ENCODE data around the gene HNRNPCL1. TPM values are rescaled to one million over a fixed set of nuclear protein-coding genes. Genes with fewer than 3 reads are reported as not detected.
A peak's percentile ranks its signal among the peaks of the same experiment; 100 is the strongest.
"Not testable (repeated sequence)": the region's sequence is repeated elsewhere in the genome, so short reads cannot be mapped to it uniquely, and the experiment has no call there.

HNRNPCL1 gene
- polyA plus RNA-seq (2011; rRNA removed), result not detected in 2 replicates
- not detected in 2 replicates for polyA minus RNA-seq (2011; rRNA and poly(A)+ RNA removed)

DNA sequence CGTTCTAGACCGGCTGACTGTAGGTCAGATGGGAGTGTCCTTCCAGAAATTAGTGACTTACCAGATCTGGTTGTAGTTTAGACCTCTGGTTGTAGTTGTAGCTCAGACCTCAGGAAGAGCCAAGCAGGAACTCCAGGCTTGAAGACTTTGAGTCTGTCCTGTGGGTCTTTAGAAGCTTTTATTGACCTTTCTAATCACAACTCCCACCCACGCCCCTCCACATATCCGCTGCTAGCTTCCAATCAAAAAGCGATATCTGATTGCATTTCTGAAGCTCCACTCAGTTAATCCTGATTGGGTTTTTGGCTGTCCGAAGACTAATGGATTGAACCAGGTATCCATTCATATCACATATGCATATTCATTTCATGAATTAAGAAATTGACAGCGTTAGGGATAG, at the start of gene HNRNPCL1:
Gene HNRNPCL1 (minus strand): TSS at position 101 of the 400 bp plus-strand sequence. CDS start 431 bp downstream, outside the sequence.
- H3K36me3 ChIP-seq (ENCODE audit: control insufficient read depth, insufficient read depth, low read length); POLR2A ChIA-PET; H3K4me3 ChIP-seq (ENCODE audit: low read depth, low read length); H3K27me3 ChIP-seq (ENCODE audit: control insufficient read depth, insufficient read depth, low read length); DNase-seq (ENCODE audit: low read depth); CTCF ChIA-PET: not testable (repeated sequence)

GRCh38 chr1:12898170-12898569, 49.6 kb upstream of the HNRNPCL1 start, which contains the start of gene PRAMEF10:
Gene PRAMEF10, minus strand, starts transcription at chr1:12898270. Its CDS starts 2,423 bp downstream, at chr1:12895847.
- POLR2A ChIA-PET; H3K4me3 ChIP-seq (ENCODE audit: low read depth, low read length); DNase-seq (ENCODE audit: low read depth); H3K27me3 ChIP-seq (ENCODE audit: control insufficient read depth, insufficient read depth, low read length); H3K36me3 ChIP-seq (ENCODE audit: control insufficient read depth, insufficient read depth, low read length); CTCF ChIA-PET: not testable (repeated sequence)

- H3K27me3 ChIP-seq (ENCODE audit: control insufficient read depth, insufficient read depth, low read length); H3K4me3 ChIP-seq (ENCODE audit: low read depth, low read length); CTCF ChIA-PET; H3K36me3 ChIP-seq (ENCODE audit: control insufficient read depth, insufficient read depth, low read length); DNase-seq (ENCODE audit: low read depth); POLR2A ChIA-PET: not testable (repeated sequence)
Measured at GRCh38 chr1:12886101-12886500, 37.6 kb upstream of the HNRNPCL1 start, which contains the start of gene PRAMEF4. Gene PRAMEF4, minus strand, starts transcription at chr1:12886201. Its CDS starts 2,807 bp downstream, at chr1:12883394.

- CTCF ChIA-PET, result not testable (repeated sequence)
Measured at GRCh38 chr1:12878453-12878852, 29.9 kb upstream of the HNRNPCL1 start.

DNA sequence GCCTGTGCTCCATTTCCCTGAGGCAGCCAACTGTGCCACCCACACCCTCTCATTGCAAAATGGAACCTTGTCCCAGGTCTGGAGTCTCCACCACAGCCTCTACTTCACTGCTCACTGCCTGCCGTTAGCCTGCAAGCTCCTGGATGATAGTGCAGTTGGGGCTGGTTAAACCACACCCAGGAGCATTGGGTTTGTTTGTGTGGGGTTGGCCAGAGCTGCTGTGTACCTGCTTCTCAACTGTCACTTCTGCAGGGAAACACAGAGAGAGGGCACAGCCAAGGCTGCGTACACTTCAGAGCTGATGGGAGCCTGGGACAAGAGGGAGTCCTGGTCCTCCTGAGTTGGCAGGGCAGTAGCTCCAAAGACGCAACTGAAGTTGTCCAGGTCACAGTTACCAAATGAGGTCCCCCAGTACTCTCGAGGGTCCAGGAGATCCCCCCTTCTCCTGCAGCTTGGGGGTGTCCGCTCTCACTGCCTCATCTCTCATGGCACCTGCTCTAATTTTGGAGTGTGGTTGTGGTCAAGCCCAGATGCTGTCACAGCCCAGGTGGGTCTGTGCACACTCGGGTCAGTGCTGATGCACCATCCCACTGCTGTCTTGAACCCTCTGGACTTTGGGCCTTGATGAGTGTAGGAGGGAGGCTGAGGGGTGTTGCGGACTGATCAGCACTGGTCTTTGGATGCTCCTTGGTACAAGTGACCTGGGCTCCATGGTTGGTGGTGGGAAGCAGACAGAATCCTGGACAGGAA, 14.8 kb upstream of the HNRNPCL1 start:
- H3K27me3 ChIP-seq (ENCODE audit: control insufficient read depth, insufficient read depth, low read length); POLR2A ChIA-PET; H3K4me3 ChIP-seq (ENCODE audit: low read depth, low read length); DNase-seq (ENCODE audit: low read depth); CTCF ChIA-PET; H3K36me3 ChIP-seq (ENCODE audit: control insufficient read depth, insufficient read depth, low read length): not testable (repeated sequence)

More at GRCh38 chr1:12878453-12878852, 29.9 kb upstream of the HNRNPCL1 start:
- H3K4me3 ChIP-seq (ENCODE audit: low read depth, low read length); H3K27me3 ChIP-seq (ENCODE audit: control insufficient read depth, insufficient read depth, low read length); POLR2A ChIA-PET; H3K36me3 ChIP-seq (ENCODE audit: control insufficient read depth, insufficient read depth, low read length); DNase-seq (ENCODE audit: low read depth): not testable (repeated sequence)

DNA sequence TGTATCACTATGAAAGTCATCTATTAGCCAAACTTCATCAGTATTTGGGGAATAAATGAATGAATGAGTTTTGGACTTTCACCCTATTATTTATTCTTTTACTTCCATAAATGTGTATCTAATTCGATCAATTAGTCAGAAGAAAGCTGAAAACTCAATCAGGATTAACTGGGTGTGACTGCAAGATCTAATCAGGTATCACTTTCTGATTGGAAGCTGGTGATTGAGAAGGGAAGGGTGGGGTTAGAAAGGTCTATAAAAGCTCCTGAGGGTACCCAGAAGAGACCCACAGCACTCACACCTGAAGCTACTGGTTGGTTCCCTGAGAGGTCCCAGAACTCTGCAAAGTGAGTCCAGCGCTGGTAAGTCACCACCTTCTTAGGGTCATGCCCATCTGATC, 8.3 kb upstream of the HNRNPCL1 start, which contains the start of gene PRAMEF2:
Gene PRAMEF2 (plus strand): TSS at position 301 of the 400 bp plus-strand sequence. CDS start 1,924 bp downstream, outside the sequence.
- DNase-seq (ENCODE audit: low read depth); H3K4me3 ChIP-seq (ENCODE audit: low read depth, low read length); POLR2A ChIA-PET; H3K27me3 ChIP-seq (ENCODE audit: control insufficient read depth, insufficient read depth, low read length); H3K36me3 ChIP-seq (ENCODE audit: control insufficient read depth, insufficient read depth, low read length); CTCF ChIA-PET: not testable (repeated sequence)

GRCh38 chr1:12851779-12852178, 3.3 kb upstream of the HNRNPCL1 start:
- Histone ChIP-seq H3K36me3 (ENCODE audit: control insufficient read depth, insufficient read depth, low read length) (no peaks in the 10 kb centered on the region), H3K27me3 (ENCODE audit: control insufficient read depth, insufficient read depth, low read length) (no peaks in the 10 kb centered on the region), H3K4me3 (ENCODE audit: low read depth, low read length) (no peak overlapping the region)
- POLR2A ChIA-PET, result no interaction called here
- CTCF ChIA-PET, result no interaction called here
- TF ChIP-seq, protein P1, sequence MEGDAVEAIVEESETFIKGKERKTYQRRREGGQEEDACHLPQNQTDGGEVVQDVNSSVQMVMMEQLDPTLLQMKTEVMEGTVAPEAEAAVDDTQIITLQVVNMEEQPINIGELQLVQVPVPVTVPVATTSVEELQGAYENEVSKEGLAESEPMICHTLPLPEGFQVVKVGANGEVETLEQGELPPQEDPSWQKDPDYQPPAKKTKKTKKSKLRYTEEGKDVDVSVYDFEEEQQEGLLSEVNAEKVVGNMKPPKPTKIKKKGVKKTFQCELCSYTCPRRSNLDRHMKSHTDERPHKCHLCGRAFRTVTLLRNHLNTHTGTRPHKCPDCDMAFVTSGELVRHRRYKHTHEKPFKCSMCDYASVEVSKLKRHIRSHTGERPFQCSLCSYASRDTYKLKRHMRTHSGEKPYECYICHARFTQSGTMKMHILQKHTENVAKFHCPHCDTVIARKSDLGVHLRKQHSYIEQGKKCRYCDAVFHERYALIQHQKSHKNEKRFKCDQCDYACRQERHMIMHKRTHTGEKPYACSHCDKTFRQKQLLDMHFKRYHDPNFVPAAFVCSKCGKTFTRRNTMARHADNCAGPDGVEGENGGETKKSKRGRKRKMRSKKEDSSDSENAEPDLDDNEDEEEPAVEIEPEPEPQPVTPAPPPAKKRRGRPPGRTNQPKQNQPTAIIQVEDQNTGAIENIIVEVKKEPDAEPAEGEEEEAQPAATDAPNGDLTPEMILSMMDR (IDR thresholded peaks at IDR 0.05; ENCODE audit: insufficient read depth, low read depth, low read length), result no peak
- DNase-seq (ENCODE audit: low read depth), result peak; percentile 4

DNA sequence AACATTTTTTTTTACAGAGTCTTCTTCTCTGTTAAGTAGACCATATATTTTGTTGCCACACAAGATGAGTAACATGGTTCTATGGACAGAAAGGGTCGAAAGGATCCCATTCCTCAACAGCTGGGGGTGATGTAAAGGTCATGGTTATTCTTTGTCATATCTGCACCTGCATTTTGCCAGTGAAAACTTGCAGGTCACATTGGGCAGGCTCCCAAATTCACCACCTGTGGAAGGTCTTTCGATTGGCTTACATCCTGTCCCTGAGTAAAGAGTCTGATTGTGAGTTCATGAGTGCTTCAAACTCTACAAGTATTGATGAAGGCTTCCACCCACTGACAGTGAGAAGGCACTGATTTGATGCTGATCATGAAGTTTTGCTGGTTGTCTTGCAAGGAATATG, 15.3 kb downstream of the HNRNPCL1 start:
- CTCF ChIA-PET; POLR2A ChIA-PET; DNase-seq (ENCODE audit: low read depth); H3K4me3 ChIP-seq (ENCODE audit: low read depth, low read length); H3K36me3 ChIP-seq (ENCODE audit: control insufficient read depth, insufficient read depth, low read length); H3K27me3 ChIP-seq (ENCODE audit: control insufficient read depth, insufficient read depth, low read length): not testable (repeated sequence)

DNA sequence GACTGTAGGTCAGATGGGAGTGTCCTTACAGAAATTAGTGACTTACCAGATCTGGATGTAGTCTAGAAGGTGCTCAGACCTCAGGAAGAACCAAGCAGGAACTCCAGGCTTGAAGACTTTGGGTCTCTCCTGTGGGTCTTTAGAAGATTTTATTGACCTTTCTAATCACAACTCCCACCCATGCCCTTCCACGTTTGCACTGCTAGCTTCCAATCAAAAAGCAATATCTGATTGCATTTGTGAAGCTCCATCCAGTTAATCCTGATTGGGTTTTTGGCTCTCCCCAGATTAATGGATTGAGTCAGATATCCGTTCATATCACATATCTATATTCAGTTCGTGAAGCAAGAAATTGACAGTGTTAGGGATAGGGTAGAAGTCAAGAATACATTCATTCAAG, 17.2 kb downstream of the HNRNPCL1 start, which contains the start of gene PRAMEF11:
Gene PRAMEF11 (minus strand): TSS at position 101 of the 400 bp plus-strand sequence. CDS start 2,621 bp downstream, outside the sequence.
- POLR2A ChIA-PET; H3K36me3 ChIP-seq (ENCODE audit: control insufficient read depth, insufficient read depth, low read length); H3K4me3 ChIP-seq (ENCODE audit: low read depth, low read length); DNase-seq (ENCODE audit: low read depth); H3K27me3 ChIP-seq (ENCODE audit: control insufficient read depth, insufficient read depth, low read length); CTCF ChIA-PET: not testable (repeated sequence)

DNA sequence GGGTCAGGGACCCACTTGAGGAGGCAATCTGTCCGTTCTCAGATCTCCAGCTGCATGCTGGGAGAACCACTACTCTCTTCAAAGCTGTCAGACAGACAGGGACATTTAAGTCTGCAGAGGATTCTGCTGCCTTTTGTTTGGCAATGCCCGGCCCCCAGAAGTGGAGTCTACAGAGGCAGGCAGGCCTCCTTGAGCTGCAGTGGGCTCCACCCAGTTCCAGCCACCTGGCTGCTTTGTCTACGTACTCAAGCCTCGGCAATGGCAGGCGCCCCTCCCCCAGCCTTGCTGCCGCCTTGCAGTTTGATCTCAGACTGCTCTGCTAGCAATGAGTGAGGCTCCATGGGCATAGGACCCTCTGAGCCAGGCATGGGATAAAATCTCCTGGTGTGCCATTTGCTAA, 29.5 kb downstream of the HNRNPCL1 start:
- H3K36me3 ChIP-seq (ENCODE audit: control insufficient read depth, insufficient read depth, low read length); DNase-seq (ENCODE audit: low read depth); H3K27me3 ChIP-seq (ENCODE audit: control insufficient read depth, insufficient read depth, low read length); CTCF ChIA-PET; H3K4me3 ChIP-seq (ENCODE audit: low read depth, low read length); POLR2A ChIA-PET: not testable (repeated sequence)

All from BJ (cell line).